HepG2 (cell line): ENCODE data around the gene ADIPOR2. TPM values are rescaled to one million over a fixed set of nuclear protein-coding genes. Genes with fewer than 3 reads are reported as not detected.

Experiments
- ATAC-seq: fragments of 200-7000 bp; cut with Tn5 transposase; 3 replicates; pipeline ENCODE4 v1.9.1; 2020; ENCODE audit warnings: mild to moderate bottlenecking, moderate library complexity
- BruUV-seq: library from RNA; stranded (reverse); fragments of 400-500 nt; replicated peaks from 2 replicates; lab custom pipeline; 2021; lab: Mats Ljungman, UMichigan
- CTCF ChIA-PET: fragments of 300-600 bp; formaldehyde crosslinking; extraction: SDS; loops from one replicate; lab custom pipeline; 2021; ENCODE audit warnings: low total read pairs, inconsistent platforms, low intra/inter-chr PET ratio; lab: Yijun Ruan, JAX
- POLR2A ChIA-PET: fragments of 350-600 bp; sonication (Branson Sonifier 250); formaldehyde crosslinking; loops from one replicate; lab custom pipeline; 2020; ENCODE audit warnings: antibody characterized with exemption, inconsistent platforms; lab: Yijun Ruan, JAX
- DNase-seq: peaks from one replicate; pipeline ENCODE4 v3.0.0-alpha.2; 2015; ENCODE audit warnings: low spot score
- FAIRE-seq: peaks from 3 replicates; lab custom pipeline; 2011; peaks lifted over from hg19 to GRCh38; lab: Jason Lieb, UNC
- H2AFZ ChIP-seq: one replicate; pipeline ENCODE4 v1.6.1; 2011; ENCODE audit warnings: low read length, inconsistent platforms
- H3K27ac ChIP-seq: fragments of 300-600 bp; 3 replicates; pipeline ENCODE4 v1.8.0; 2011; ENCODE audit warnings: mixed run types, mild to moderate bottlenecking, mixed read lengths, low read length, inconsistent platforms; ENCODE audit not compliant: insufficient read depth; ENCODE audit errors: extremely low read length
- H3K27me3 ChIP-seq, 2 experiments: fragments of 200-600 bp in 1 of 2; 2 replicates in 1 of 2; 3 replicates in 1 of 2; pipeline versions ENCODE4 v1.6.0 to v1.8.0; 2011; ENCODE audit warnings: low read length in 2 of 2, mild to moderate bottlenecking in 2 of 2, moderate library complexity in 2 of 2, inconsistent platforms in 1 of 2; ENCODE audit not compliant: insufficient read depth in 2 of 2, control insufficient read depth in 1 of 2
- H3K36me3 ChIP-seq, 2 experiments: fragments of 200-600 bp in 1 of 2; replicated peaks in 1 of 2; 2 replicates in 1 of 2; 3 replicates in 1 of 2; pipeline versions ENCODE4 v1.5.1 to v1.8.0; 2011; ENCODE audit warnings: low read length in 2 of 2, inconsistent platforms in 1 of 2; ENCODE audit not compliant: insufficient read depth in 2 of 2, control insufficient read depth in 1 of 2
- H3K4me1 ChIP-seq: 2 replicates; pipeline ENCODE4 v1.5.1; 2012; ENCODE audit warnings: low read length, inconsistent platforms; ENCODE audit not compliant: insufficient read depth
- H3K4me2 ChIP-seq: 2 replicates; pipeline ENCODE4 v1.6.0; 2011; ENCODE audit warnings: low read depth, low read length, inconsistent platforms
- H3K4me3 ChIP-seq, 3 experiments: fragments of 200-600 bp in 1 of 3; sonication (generic), shearing (Covaris generic) in 1 of 3; replicated peaks in 1 of 3; 2 replicates each; pipeline ENCODE4 v1.5.1; 2011 to 2016; ENCODE audit warnings: low read length in 3 of 3, inconsistent platforms in 2 of 3, low read depth in 2 of 3, mild to moderate bottlenecking in 2 of 3, control low read depth in 1 of 3, mixed read lengths in 1 of 3; ENCODE audit not compliant: insufficient read depth in 1 of 3
- H3K79me2 ChIP-seq: one replicate; pipeline ENCODE4 v1.6.1; 2011; ENCODE audit warnings: low read length, inconsistent platforms; ENCODE audit not compliant: insufficient read depth
- H3K9ac ChIP-seq: 2 replicates; pipeline ENCODE4 v1.6.0; 2011; ENCODE audit warnings: mild to moderate bottlenecking, low read depth, low read length, inconsistent platforms; ENCODE audit not compliant: insufficient read depth
- H3K9me3 ChIP-seq: 2 replicates; pipeline ENCODE4 v1.5.1; 2012; ENCODE audit warnings: mild to moderate bottlenecking, low read length
- H4K20me1 ChIP-seq: 2 replicates; pipeline ENCODE4 v1.6.0; 2011; ENCODE audit warnings: inconsistent platforms, mild to moderate bottlenecking, low read length, moderate library complexity; ENCODE audit not compliant: insufficient read depth
- MED1 ChIP-seq: sonication (generic); formaldehyde crosslinking; IDR thresholded peaks from 2 replicates; pipeline ENCODE4 v1.4.0; 2020; ENCODE audit warnings: missing genetic modification reagents
- NCOA2 ChIP-seq: sonication (generic); formaldehyde crosslinking; IDR thresholded peaks from 2 replicates; pipeline ENCODE4 v1.8.0; 2022; ENCODE audit warnings: inconsistent platforms
- NPAS2 ChIP-seq: sonication (generic); formaldehyde crosslinking; IDR thresholded peaks from 2 replicates; pipeline ENCODE4 v1.8.0; 2022; ENCODE audit warnings: mild to moderate bottlenecking, missing genetic modification reagents, borderline replicate concordance
- RBM22 ChIP-seq: fragments of 200-400 bp; formaldehyde crosslinking; optimal IDR thresholded peaks from 2 replicates; pipeline ENCODE3; 2017; ENCODE audit warnings: mild to moderate bottlenecking, low read length, moderate library complexity
- SMAD9 ChIP-seq: sonication (generic); formaldehyde crosslinking; IDR thresholded peaks from 2 replicates; pipeline ENCODE4 v1.5.1; 2020; ENCODE audit warnings: mild to moderate bottlenecking, missing genetic modification reagents
- ZNF138 ChIP-seq: sonication (generic); formaldehyde crosslinking; IDR thresholded peaks from 2 replicates; pipeline ENCODE4 v1.5.0; 2020; ENCODE audit warnings: mild to moderate bottlenecking, low read depth, missing genetic modification reagents
- ZNF451 ChIP-seq: sonication (generic); formaldehyde crosslinking; IDR thresholded peaks from 2 replicates; pipeline ENCODE4 v1.5.0; 2020; ENCODE audit warnings: mild to moderate bottlenecking, missing genetic modification reagents
- ZNF563 ChIP-seq: sonication (generic); formaldehyde crosslinking; IDR thresholded peaks from 2 replicates; pipeline ENCODE4 v1.8.0; 2022; ENCODE audit warnings: mild to moderate bottlenecking, moderate library complexity, missing genetic modification reagents
- ZNF761 ChIP-seq: sonication (generic); formaldehyde crosslinking; conservative IDR thresholded peaks from 2 replicates; pipeline ENCODE4 v1.4.0; 2020; ENCODE audit warnings: mild to moderate bottlenecking, missing genetic modification reagents
- WGBS: methylation state at CpG from one replicate; pipeline ENCODE4 v1.1.6; 2017; ENCODE audit warnings: low lambda C conversion rate; 5-methylcytosine and 5-hydroxymethylcytosine counted together
- in situ Hi-C: cut with HindIII; loops from 2 replicates; pipeline ENCODE4 v1.10.0; 2017; ENCODE audit warnings: low pct_unique_long_range_greater_than_20kb; ENCODE audit not compliant: extremely low pct_ligation_motif_present
- intact Hi-C: fragments of 100-400 bp; cut with micrococcal nuclease; formaldehyde crosslinking; loops from one replicate; pipeline ENCODE4 v1.10.0; 2022; ENCODE audit not compliant: unreplicated experiment
- polyA plus RNA-seq, 8 experiments: library from polyadenylated mRNA; depleted of rRNA in 3 of 8; stranded (reverse) in 7 of 8; unstranded in 1 of 8; fragments of >200 nt; fragmentation: Illumina TruSeq in 4 of 8; extraction: Trizol in 4 of 8; gene quantifications; 2 replicates each; pipeline versions ENCODE4 v1.2.1 to v1.2.3, GENCODE V29; 2011 to 2016; ENCODE audit warnings: low read depth in 4 of 8, missing spikeins in 1 of 8, mixed read lengths in 1 of 8; ENCODE audit not compliant: insufficient read depth in 1 of 8
- total RNA-seq, 5 experiments: library from RNA; depleted of rRNA; stranded (reverse); fragments of >200 nt; fragmentation: Illumina TruSeq; extraction: Trizol; gene quantifications; 2 replicates each; pipeline ENCODE4 v1.2.3, GENCODE V29; 2016; ENCODE audit warnings: low read depth in 1 of 5
- TF ChIP-seq, protein P1 (sequence below): sonication (generic); formaldehyde crosslinking; IDR thresholded peaks from 2 replicates; pipeline ENCODE4 v1.5.0; 2020; ENCODE audit warnings: mild to moderate bottlenecking, low read depth, missing genetic modification reagents, borderline replicate concordance

ADIPOR2 gene
- total and polyA plus RNA-seq, 2 of the 13 experiments (the other 11 are each of a cell fraction or from before 2014, with no cell fraction given), result 35.2 to 52.2 TPM

DNA sequence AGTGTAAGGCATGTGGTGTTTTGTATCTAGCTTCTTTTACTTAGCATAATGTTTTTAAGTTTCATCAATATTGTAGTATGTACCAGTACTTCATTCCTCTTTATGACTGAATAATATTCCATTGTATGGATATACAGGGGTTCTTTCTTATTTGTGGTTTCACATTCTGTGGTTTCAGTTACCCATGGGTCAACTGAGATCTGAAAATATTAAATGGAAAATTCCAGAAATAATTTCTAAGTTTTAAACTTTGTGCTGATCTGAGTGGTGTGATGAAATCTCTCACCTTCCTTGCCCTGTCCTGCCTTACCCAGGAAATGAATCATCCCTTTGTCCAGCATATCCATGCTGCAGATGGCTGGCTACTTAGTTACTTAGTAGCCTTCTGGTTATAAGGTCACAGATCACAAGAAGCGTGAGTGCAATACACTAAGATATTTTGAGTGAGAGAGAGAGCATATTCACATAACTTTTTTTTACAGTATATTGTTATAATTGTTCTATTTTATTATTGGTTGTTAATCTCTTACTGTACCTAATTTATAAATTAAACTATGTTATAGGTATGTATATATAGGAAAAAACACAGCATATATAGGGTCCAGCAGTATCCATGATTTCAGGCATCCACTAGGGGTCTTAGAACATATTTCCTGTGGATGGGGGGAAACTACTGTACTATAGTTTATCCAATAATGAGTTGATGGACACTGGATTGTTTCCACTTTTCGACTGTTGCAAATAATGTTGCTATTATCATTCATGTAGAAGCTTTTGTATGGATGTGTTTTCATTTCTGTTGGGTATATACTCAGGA lies 69.9 kb downstream of the ADIPOR2 start (continued):
- TF ChIP-seq NPAS2, result no peak

DNA sequence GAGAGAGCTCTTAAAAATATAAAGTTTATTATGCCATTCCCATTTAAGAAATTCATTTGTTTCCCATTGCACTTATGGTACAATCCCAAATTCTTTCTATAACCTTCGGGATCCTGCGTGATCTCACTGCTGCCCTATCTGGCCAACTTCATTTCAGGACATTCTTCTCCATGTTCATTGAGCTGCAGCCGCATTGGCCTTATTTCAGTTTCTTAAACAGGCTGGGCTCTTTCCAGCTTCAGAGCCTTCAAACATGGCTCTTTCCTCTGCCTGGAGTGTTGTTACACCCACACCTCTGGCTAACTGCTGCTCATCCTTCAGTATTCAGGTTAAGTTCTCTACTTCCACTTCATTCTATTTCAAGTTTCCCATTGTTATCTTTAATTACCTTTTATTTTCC lies 71.0 kb downstream of the ADIPOR2 start:
- no TSS peak for BruUV-seq
- intact Hi-C loops, result loop anchor here (10.0 kb wide), 1 partner anchor 97 kb away; no protein-coding TSS in a partner anchor
- CTCF ChIA-PET, result no interaction called here

DNA sequence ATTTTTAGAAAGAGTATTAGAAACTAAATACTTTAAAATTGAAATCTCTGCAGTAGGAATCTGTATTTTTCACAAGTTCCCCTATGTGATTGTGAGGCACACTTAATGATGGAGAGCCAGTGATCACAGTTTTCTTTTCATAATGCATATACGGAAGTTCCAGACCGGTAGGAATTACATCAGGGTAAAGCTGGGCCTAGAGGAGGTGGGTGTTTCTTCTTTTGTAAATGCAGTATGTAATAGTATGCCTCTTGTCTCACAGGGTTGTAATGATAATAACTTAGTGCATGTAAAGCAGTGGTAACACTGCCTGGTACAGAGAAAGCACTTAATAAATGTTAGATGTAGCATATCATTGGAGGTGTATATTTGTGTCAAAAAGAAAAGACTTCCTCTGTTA lies 72.3 kb downstream of the ADIPOR2 start:
- Histone ChIP-seq H3K4me1 (peaks cover 95% of the 10 kb centered on the region), H4K20me1 (no peaks in the 10 kb centered on the region), H3K4me2 (no peak overlapping the region), H3K36me3 (peaks cover 0 to 21% of the 10 kb centered on the region in 2 experiments; a peak in 2 of 5 replicates), H2AFZ (no peak overlapping the region), H3K27ac (no peak overlapping the region), H3K79me2 (peaks cover 82% of the 10 kb centered on the region), H3K9me3 (no peaks in the 10 kb centered on the region), H3K27me3 (no peaks in the 10 kb centered on the region), H3K4me3 (no peak overlapping the region), H3K9ac (no peak overlapping the region)
- intact Hi-C loops (loop anchor here (10.0 kb wide), 1 partner anchor 98 kb away; no protein-coding TSS in a partner anchor), in situ Hi-C loops (no loop called here)
- no TSS peak for BruUV-seq
- ChIA-PET CTCF (no interaction called here), POLR2A (no interaction called here)
- no peak for DNase-seq
- no peak for ATAC-seq
- FAIRE-seq, result no peak
- 95% methylated on average over 2 of the region's 2 CpGs for WGBS
- TF ChIP-seq ZNF761 (no peak), NCOA2 (no peak), SMAD9 (no peak), ZNF563 (CRISPR knock-in tag) (no peak), MED1 (CRISPR knock-in tag) (no peak)

More for the DNA sequence above, 71.0 kb downstream of the ADIPOR2 start:
- Histone ChIP-seq H3K4me3 (no peak overlapping the region; a peak in 1 of 6 replicates), H3K36me3 (peaks cover 0 to 31% of the 10 kb centered on the region in 2 experiments; a peak in 4 of 5 replicates), H3K9me3 (no peaks in the 10 kb centered on the region), H3K27ac (peak overlapping the region; percentile 83), H3K9ac (peak overlapping the region; percentile 51; the same call in 1 of the 2 replicates), H3K79me2 (peaks cover 83% of the 10 kb centered on the region), H3K27me3 (no peaks in the 10 kb centered on the region), H2AFZ (no peak overlapping the region), H4K20me1 (no peaks in the 10 kb centered on the region), H3K4me1 (peaks cover 93% of the 10 kb centered on the region), H3K4me2 (peak overlapping the region; percentile 28; the same call in 1 of the 2 replicates)
- 97% methylated on average over 3 of the region's 3 CpGs for WGBS
- TF ChIP-seq ZNF451 (CRISPR knock-in tag), result no peak
- TF ChIP-seq, protein P1, sequence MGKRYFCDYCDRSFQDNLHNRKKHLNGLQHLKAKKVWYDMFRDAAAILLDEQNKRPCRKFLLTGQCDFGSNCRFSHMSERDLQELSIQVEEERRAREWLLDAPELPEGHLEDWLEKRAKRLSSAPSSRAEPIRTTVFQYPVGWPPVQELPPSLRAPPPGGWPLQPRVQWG (CRISPR knock-in tag), result no peak
- peak; percentile 52 for TF ChIP-seq RBM22
- TF ChIP-seq ZNF138 (CRISPR knock-in tag), result no peak
- DNase-seq (no peak), FAIRE-seq (no peak), ATAC-seq (no peak)
- POLR2A ChIA-PET, result interaction anchor here (1.5 kb wide), 1 partner anchor 100 kb away, joined by 4 read pairs; no protein-coding TSS in a partner anchor
- in situ Hi-C loops, result no loop called here
